Breast epithelium (tissue), 3 donors: ENCODE data around the gene PROCA1.

Experiments
- CTCF ChIP-seq, 3 donors: fragments of 450-650 bp; IDR thresholded peaks; one replicate each; pipeline ENCODE4 v1.5.1; 2016 to 2017; ENCODE audit warnings: antibody characterized with exemption in 3 of 3, mild to moderate bottlenecking in 3 of 3, moderate library complexity in 3 of 3
- POLR2A ChIP-seq: fragments of 450-650 bp; IDR thresholded peaks from one replicate; pipeline ENCODE4 v1.6.1; 2016; ENCODE audit warnings: antibody characterized with exemption, mild to moderate bottlenecking, moderate library complexity
- POLR2AphosphoS5 ChIP-seq, 3 donors: sonication (generic); formaldehyde crosslinking; IDR thresholded peaks; one replicate each; pipeline ENCODE4 v1.6.1; 2017; ENCODE audit warnings: antibody characterized with exemption in 3 of 3

GRCh38 chr17:28705728-28706334 lies 5.9 kb downstream of the PROCA1 start:
- no peak for TF ChIP-seq POLR2A
- TF ChIP-seq POLR2AphosphoS5 (IDR thresholded peaks at IDR 0.05), result no peak
- no peak for TF ChIP-seq CTCF (IDR thresholded peaks at IDR 0.05)
